ENCODE data around the gene ASCC1. TPM values are rescaled to one million over a fixed set of nuclear protein-coding genes. Genes with fewer than 3 reads are reported as not detected.

Gene ASCC1
- total and polyA plus RNA-seq, 9 donors, result 21.6 to 53.9 (median 31.1) TPM

GRCh38 chr10:72066318-72067284 lies 149.5 kb downstream of the ASCC1 start:
- H3K27ac ChIP-seq, result peak overlapping the region in 1 of 2 donors; percentile 47
- peaks cover 23% of the 10 kb centered on the region for H3K4me1 ChIP-seq (ENCODE audit: insufficient read depth)
- 31 to 39% (median 31%) methylated on average over 18 of the region's 18 CpGs for whole genome bisulfite sequencing, 3 donors
- H3K9me3 ChIP-seq, result no peaks in the 10 kb centered on the region
- H3K27me3 ChIP-seq, result no peaks in the 10 kb centered on the region
- DNase-seq, result peak; percentile 71 to 86 (median 82)
- TF ChIP-seq POLR2A (IDR thresholded peaks at IDR 0.05), result no peak
- TF ChIP-seq EP300 (IDR thresholded peaks at IDR 0.05), result no peak
- TF ChIP-seq CTCF (IDR thresholded peaks at IDR 0.05), result no peak
- H3K4me3 ChIP-seq, result no peak overlapping the region
- intact Hi-C loops (cut with DNase I), result loop anchor here in 1 of 4 donors (5.0 kb wide), 1 partner anchor 151 kb away; the partner anchor contains the start of genes ANAPC16 and ASCC1
- no peaks in the 10 kb centered on the region for H3K36me3 ChIP-seq

GRCh38 chr10:72065439-72066025 lies 150.5 kb downstream of the ASCC1 start:
- H3K27ac ChIP-seq, result peak overlapping the region; percentile 13 to 21
- peak in 4 of 5 donors; percentile 49 to 57 (median 54) for DNase-seq
- WGBS, 3 donors, result 68 to 72% (median 68%) methylated on average over 13 of the region's 13 CpGs
- no peaks in the 10 kb centered on the region for H3K9me3 ChIP-seq
- TF ChIP-seq EP300 (IDR thresholded peaks at IDR 0.05), result no peak
- TF ChIP-seq POLR2A (IDR thresholded peaks at IDR 0.05), result no peak
- no peak for TF ChIP-seq CTCF (IDR thresholded peaks at IDR 0.05)
- intact Hi-C loops (cut with DNase I), result loop anchor here in 1 of 4 donors (5.0 kb wide), 1 partner anchor 152 kb away; the partner anchor contains the start of genes ANAPC16 and ASCC1
- H3K27me3 ChIP-seq, result no peaks in the 10 kb centered on the region
- H3K4me3 ChIP-seq, result no peak overlapping the region
- no peaks in the 10 kb centered on the region for H3K36me3 ChIP-seq
- H3K4me1 ChIP-seq (ENCODE audit: insufficient read depth), result peaks cover 23% of the 10 kb centered on the region

- H3K4me1 ChIP-seq (ENCODE audit: insufficient read depth), result peaks cover 24% of the 10 kb centered on the region
- intact Hi-C loops (cut with DNase I), result no loop called here
- H3K9me3 ChIP-seq, result no peaks in the 10 kb centered on the region
- TF ChIP-seq POLR2A (IDR thresholded peaks at IDR 0.05), result no peak
- TF ChIP-seq EP300 (IDR thresholded peaks at IDR 0.05), result no peak
- no peak for TF ChIP-seq CTCF (IDR thresholded peaks at IDR 0.05)
- H3K36me3 ChIP-seq, result no peaks in the 10 kb centered on the region
- no peak for DNase-seq
- H3K27ac ChIP-seq, result peak overlapping the region in 1 of 2 donors; percentile 5
- H3K4me3 ChIP-seq, result no peak overlapping the region
- H3K27me3 ChIP-seq, result no peaks in the 10 kb centered on the region
- 82 to 95% (median 83%) methylated on average over 9 of the region's 9 CpGs for WGBS, 3 donors
Measured at GRCh38 chr10:72063703-72064391, 152.2 kb downstream of the ASCC1 start.
